ENCODE measurements around the gene ATOH1. TPM values are rescaled to one million over a fixed set of nuclear protein-coding genes. Genes with fewer than 3 reads are reported as not detected.

Gene ATOH1
- total and polyA plus RNA-seq, 2 of the 4 experiments (the other 2 are of a cell fraction) = not detected

GRCh38 chr4:93810340-93810992 is 18.1 kb upstream of the ATOH1 start:
- DNase-seq (no peak), ATAC-seq (ENCODE audit: low read depth) (no peak)
- no peak overlapping the region for H3K4me3 ChIP-seq (ENCODE audit: insufficient read depth, low read depth, low read length)
- H3K27me3 ChIP-seq (ENCODE audit: control insufficient read depth, insufficient read depth, low read length) = no peaks in the 10 kb centered on the region
- no peak overlapping the region for H3K14ac ChIP-seq (replicated peaks; ENCODE audit: low read depth, low read length)
- H3K9ac ChIP-seq (ENCODE audit: low read depth, low read length) = no peak overlapping the region
- in situ Hi-C loops (cut with MboI; ENCODE audit: low sequenced_read_pairs) (loop anchor here (25.0 kb wide), 1 partner anchor 777 kb away; no protein-coding TSS in a partner anchor), dilution Hi-C loops (cut with HindIII; ENCODE audit: low sequenced_read_pairs, unreplicated experiment) (no loop called here), intact Hi-C loops (cut with micrococcal nuclease) (no loop called here)
- no peak overlapping the region for H3K4ac ChIP-seq (ENCODE audit: low read depth, low read length)
- POLR2A ChIA-PET (ENCODE audit: unreplicated experiment) = no interaction called here
- no peaks in the 10 kb centered on the region for H3K79me1 ChIP-seq (ENCODE audit: low read depth in 1 of 2, low read length in 2 of 2)
- no peak for TF ChIP-seq FOS (IDR thresholded peaks at IDR 0.05; ENCODE audit: low read depth, low read length)
- H4K91ac ChIP-seq (ENCODE audit: insufficient read depth, low read depth, low read length) = no peak overlapping the region
- no peak overlapping the region for H2AK9ac ChIP-seq (replicated peaks; ENCODE audit: low read depth, low read length, poor library complexity)
- H3K4me2 ChIP-seq (ENCODE audit: low read depth, low read length) = no peak overlapping the region
- H3K56ac ChIP-seq (ENCODE audit: extremely low read depth, insufficient read depth, low read length) = no peak overlapping the region
- H3K36me3 ChIP-seq (ENCODE audit: control insufficient read depth, insufficient read depth, low read length) = no peaks in the 10 kb centered on the region
- H4K5ac ChIP-seq (ENCODE audit: low read depth, low read length) = no peak overlapping the region
- CTCF ChIA-PET = interaction anchor here (0.6 kb wide), 1 partner anchor 32 kb away, joined by 5 read pairs; no protein-coding TSS in a partner anchor
- no peak overlapping the region for H3K27ac ChIP-seq (ENCODE audit: insufficient read depth, low read length)
- H4K20me1 ChIP-seq (ENCODE audit: insufficient read depth, low read length) = no peaks in the 10 kb centered on the region
- no peak overlapping the region for H2BK5ac ChIP-seq (ENCODE audit: low read depth, low read length, poor library complexity, severe bottlenecking)
- H3K9me1 ChIP-seq (ENCODE audit: insufficient read depth, low read length) = no peaks in the 10 kb centered on the region
- no peak overlapping the region for H2BK120ac ChIP-seq (ENCODE audit: low read depth, low read length)
- no TSS peak for BruUV-seq (replicated peaks)
- H3K9me3 ChIP-seq (ENCODE audit: control insufficient read depth, insufficient read depth, low read length) = no peaks in the 10 kb centered on the region
- H3K23ac ChIP-seq (ENCODE audit: low read depth, low read length) = no peak overlapping the region
- no peak overlapping the region for H2BK15ac ChIP-seq (ENCODE audit: low read depth, low read length)
- no peak overlapping the region for H2AFZ ChIP-seq (replicated peaks; ENCODE audit: low read length, poor library complexity)
- no peak overlapping the region for H4K8ac ChIP-seq (ENCODE audit: low read depth in 2 of 2, low read length in 2 of 2)
- no peaks in the 10 kb centered on the region for H3K4me1 ChIP-seq (ENCODE audit: control insufficient read depth, insufficient read depth, low read length)
- no peak overlapping the region for H3K18ac ChIP-seq (ENCODE audit: low read depth, low read length)
- H2BK20ac ChIP-seq (ENCODE audit: low read depth, low read length) = no peak overlapping the region
- no peak overlapping the region for H2AK5ac ChIP-seq (ENCODE audit: low read depth, low read length)
- no CpG with 5 or more reads among the region's 5 CpGs for WGBS, 2 experiments (ENCODE audit: extremely low coverage in 2 of 2, insufficient read length in 1 of 2)

Data from IMR-90 (cell line).